ENCODE results near the gene BPIFB3. TPM values are rescaled to one million over a fixed set of nuclear protein-coding genes. Genes with fewer than 3 reads are reported as not detected.

The BPIFB3 gene
- total RNA-seq, 3 donors from 2014 or later: not detected

GRCh38 chr20:33074675-33075074, 21.0 kb downstream of the BPIFB3 start:
- Mint-ChIP-seq H3K4me3 (no peak overlapping the region), H3K9me3 (no peaks in the 10 kb centered on the region), H3K36me3 (ENCODE audit: insufficient read depth) (no peaks in the 10 kb centered on the region)

GRCh38 chr20:33075281-33075680, 21.6 kb downstream of the BPIFB3 start:
- no peaks in the 10 kb centered on the region for H3K9me3 Mint-ChIP-seq

More at GRCh38 chr20:33074675-33075074, 21.0 kb downstream of the BPIFB3 start:
- H3K27me3 Mint-ChIP-seq (ENCODE audit: low read depth): no peaks in the 10 kb centered on the region
- DNase-seq (no peak), ATAC-seq (no peak)
- peaks cover 3% of the 10 kb centered on the region for H3K4me1 Mint-ChIP-seq (ENCODE audit: low read depth)

GRCh38 chr20:33076662-33077372, 23.1 kb downstream of the BPIFB3 start:
- no peaks in the 10 kb centered on the region for H3K27me3 Mint-ChIP-seq (ENCODE audit: low read depth)
- H3K9me3 Mint-ChIP-seq: no peaks in the 10 kb centered on the region
- no peak overlapping the region for H3K4me3 Mint-ChIP-seq
- peaks cover 3% of the 10 kb centered on the region for H3K4me1 Mint-ChIP-seq (ENCODE audit: low read depth)
- no peaks in the 10 kb centered on the region for H3K36me3 Mint-ChIP-seq (ENCODE audit: insufficient read depth)
- ATAC-seq: peak in 1 of 2 donors; percentile 43
- DNase-seq: no peak

More at GRCh38 chr20:33075281-33075680, 21.6 kb downstream of the BPIFB3 start:
- ATAC-seq (no peak), DNase-seq (no peak)
- Mint-ChIP-seq H3K36me3 (ENCODE audit: insufficient read depth) (no peaks in the 10 kb centered on the region), H3K4me1 (ENCODE audit: low read depth) (peaks cover 3% of the 10 kb centered on the region), H3K4me3 (no peak overlapping the region), H3K27me3 (ENCODE audit: low read depth) (no peaks in the 10 kb centered on the region)

- Mint-ChIP-seq H3K36me3 (ENCODE audit: insufficient read depth) (no peaks in the 10 kb centered on the region), H3K4me1 (ENCODE audit: low read depth) (peaks cover 3% of the 10 kb centered on the region), H3K9me3 (no peaks in the 10 kb centered on the region), H3K27me3 (ENCODE audit: low read depth) (no peaks in the 10 kb centered on the region), H3K4me3 (no peak within 1 kb of the TSS)
- ATAC-seq: no peak
- DNase-seq: no peak
Observed at GRCh38 chr20:33079259-33079658, 25.6 kb downstream of the BPIFB3 start, which contains the start of gene BPIFB4. Gene BPIFB4 (plus strand): TSS chr20:33079643. CDS start chr20:33081527, 1,884 bp downstream.

GRCh38 chr20:33081411-33082154, 27.9 kb downstream of the BPIFB3 start:
- Mint-ChIP-seq H3K9me3 (no peaks in the 10 kb centered on the region), H3K4me1 (ENCODE audit: low read depth) (peaks cover 3% of the 10 kb centered on the region), H3K4me3 (no peak overlapping the region), H3K27me3 (ENCODE audit: low read depth) (no peaks in the 10 kb centered on the region), H3K36me3 (ENCODE audit: insufficient read depth) (no peaks in the 10 kb centered on the region)
- ATAC-seq: no peak
- DNase-seq: no peak

GRCh38 chr20:33082546-33082945, 28.8 kb downstream of the BPIFB3 start:
- no peaks in the 10 kb centered on the region for H3K27me3 Mint-ChIP-seq (ENCODE audit: low read depth)
- no peaks in the 10 kb centered on the region for H3K4me1 Mint-ChIP-seq (ENCODE audit: low read depth)
- no peak for ATAC-seq
- no peak for DNase-seq
- no peak overlapping the region for H3K4me3 Mint-ChIP-seq
- no peaks in the 10 kb centered on the region for H3K9me3 Mint-ChIP-seq
- H3K36me3 Mint-ChIP-seq (ENCODE audit: insufficient read depth): no peaks in the 10 kb centered on the region

GRCh38 chr20:33083544-33084340, 30.0 kb downstream of the BPIFB3 start:
- Mint-ChIP-seq H3K36me3 (ENCODE audit: insufficient read depth) (no peaks in the 10 kb centered on the region), H3K9me3 (no peaks in the 10 kb centered on the region), H3K27me3 (ENCODE audit: low read depth) (no peaks in the 10 kb centered on the region), H3K4me3 (no peak overlapping the region), H3K4me1 (ENCODE audit: low read depth) (no peaks in the 10 kb centered on the region)
- no peak for DNase-seq
- no peak for ATAC-seq

GRCh38 chr20:33084722-33085121, 31.0 kb downstream of the BPIFB3 start:
- H3K36me3 Mint-ChIP-seq (ENCODE audit: insufficient read depth): no peaks in the 10 kb centered on the region
- ATAC-seq: no peak
- no peak overlapping the region for H3K4me3 Mint-ChIP-seq
- no peaks in the 10 kb centered on the region for H3K27me3 Mint-ChIP-seq (ENCODE audit: low read depth)
- no peaks in the 10 kb centered on the region for H3K9me3 Mint-ChIP-seq
- H3K4me1 Mint-ChIP-seq (ENCODE audit: low read depth): no peaks in the 10 kb centered on the region
- no peak for DNase-seq

- DNase-seq (no peak), ATAC-seq (no peak)
- Mint-ChIP-seq H3K27me3 (ENCODE audit: low read depth) (no peaks in the 10 kb centered on the region), H3K9me3 (no peaks in the 10 kb centered on the region), H3K4me3 (no peak overlapping the region), H3K36me3 (ENCODE audit: insufficient read depth) (no peaks in the 10 kb centered on the region), H3K4me1 (ENCODE audit: low read depth) (no peaks in the 10 kb centered on the region)
Observed at GRCh38 chr20:33086052-33086722, 32.5 kb downstream of the BPIFB3 start.

GRCh38 chr20:33091147-33091546, 37.4 kb downstream of the BPIFB3 start:
- Mint-ChIP-seq H3K36me3 (ENCODE audit: insufficient read depth) (no peaks in the 10 kb centered on the region), H3K4me1 (ENCODE audit: low read depth) (peaks cover 3% of the 10 kb centered on the region), H3K27me3 (ENCODE audit: low read depth) (no peaks in the 10 kb centered on the region), H3K4me3 (no peak overlapping the region), H3K9me3 (no peaks in the 10 kb centered on the region)
- DNase-seq: no peak
- ATAC-seq: no peak

- H3K4me3 Mint-ChIP-seq: no peak overlapping the region
- ATAC-seq (no peak), DNase-seq (no peak)
- peaks cover 3% of the 10 kb centered on the region for H3K4me1 Mint-ChIP-seq (ENCODE audit: low read depth)
- no peaks in the 10 kb centered on the region for H3K36me3 Mint-ChIP-seq (ENCODE audit: insufficient read depth)
- no peaks in the 10 kb centered on the region for H3K27me3 Mint-ChIP-seq (ENCODE audit: low read depth)
- no peaks in the 10 kb centered on the region for H3K9me3 Mint-ChIP-seq
Observed at GRCh38 chr20:33091693-33092092, 38.0 kb downstream of the BPIFB3 start.

GRCh38 chr20:33092361-33092760, 38.7 kb downstream of the BPIFB3 start:
- no peaks in the 10 kb centered on the region for H3K9me3 Mint-ChIP-seq
- ATAC-seq (no peak), DNase-seq (no peak)
- H3K27me3 Mint-ChIP-seq (ENCODE audit: low read depth): no peaks in the 10 kb centered on the region
- H3K36me3 Mint-ChIP-seq (ENCODE audit: insufficient read depth): no peaks in the 10 kb centered on the region
- H3K4me1 Mint-ChIP-seq (ENCODE audit: low read depth): peaks cover 3% of the 10 kb centered on the region
- no peak overlapping the region for H3K4me3 Mint-ChIP-seq

GRCh38 chr20:33093074-33093473, 39.4 kb downstream of the BPIFB3 start:
- ATAC-seq: no peak

GRCh38 chr20:33093582-33093981, 39.9 kb downstream of the BPIFB3 start:
- Mint-ChIP-seq H3K4me3 (no peak overlapping the region), H3K4me1 (ENCODE audit: low read depth) (peaks cover 3% of the 10 kb centered on the region), H3K9me3 (no peaks in the 10 kb centered on the region), H3K27me3 (ENCODE audit: low read depth) (no peaks in the 10 kb centered on the region), H3K36me3 (ENCODE audit: insufficient read depth) (no peaks in the 10 kb centered on the region)
- no peak for DNase-seq
- no peak for ATAC-seq

More at GRCh38 chr20:33093074-33093473, 39.4 kb downstream of the BPIFB3 start:
- Mint-ChIP-seq H3K27me3 (ENCODE audit: low read depth) (no peaks in the 10 kb centered on the region), H3K9me3 (no peaks in the 10 kb centered on the region), H3K36me3 (ENCODE audit: insufficient read depth) (no peaks in the 10 kb centered on the region), H3K4me3 (no peak overlapping the region), H3K4me1 (ENCODE audit: low read depth) (peaks cover 3% of the 10 kb centered on the region)
- no peak for DNase-seq

All from activated T-cell treated with anti-CD3 and anti-CD28 coated beads, Interleukin-2, amount 50 U/mL, for 4 hours (primary cell).